Measurements from ENCODE around the gene HIVEP1.
"Not testable (repeated sequence)": the region's sequence is repeated elsewhere in the genome, so short reads cannot be mapped to it uniquely, and the experiment has no call there.

HIVEP1 gene

DNA sequence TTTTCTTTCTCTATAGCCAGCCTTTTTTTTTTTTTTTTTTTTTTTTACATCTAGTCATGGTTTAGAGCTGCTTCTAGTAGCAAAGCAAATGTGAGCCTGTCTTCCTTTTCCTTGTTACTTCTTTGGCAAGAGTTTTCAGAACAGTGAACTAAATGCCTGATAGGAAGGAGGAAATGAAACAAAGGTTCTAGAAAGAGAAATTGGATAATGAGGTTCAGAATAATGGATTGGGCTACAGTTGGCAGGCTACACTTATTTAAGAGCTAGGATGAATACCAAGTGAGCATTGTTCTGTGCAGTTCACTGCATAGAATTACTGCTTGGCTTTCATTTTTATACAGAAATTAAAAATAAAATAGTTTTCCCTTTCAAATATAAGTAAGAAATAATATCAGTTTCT lies 78.6 kb downstream of the HIVEP1 start:
- no peak for DNase-seq

- DNase-seq, result no peak
Observed at GRCh38 chr6:12092762-12093161, 80.7 kb downstream of the HIVEP1 start.

DNA sequence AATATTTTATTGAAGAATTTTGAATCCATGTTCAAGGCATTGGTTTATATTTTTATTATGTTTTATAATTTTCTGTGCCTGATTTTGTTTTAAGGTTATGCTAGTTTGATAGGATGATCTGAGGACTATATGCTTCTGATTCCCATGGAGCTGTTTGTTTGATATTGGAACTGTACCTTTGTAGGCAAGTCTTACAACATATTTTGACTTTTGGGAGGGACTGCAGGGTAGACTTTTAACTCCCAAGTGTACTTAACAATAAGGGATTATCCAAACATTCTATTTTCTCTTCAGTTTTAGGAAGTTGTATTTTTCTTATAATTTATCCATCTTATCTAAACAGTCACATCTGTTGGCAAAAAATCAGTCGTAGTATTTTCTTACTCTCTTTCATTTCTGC lies 82.6 kb downstream of the HIVEP1 start:
- no peak for DNase-seq

DNA sequence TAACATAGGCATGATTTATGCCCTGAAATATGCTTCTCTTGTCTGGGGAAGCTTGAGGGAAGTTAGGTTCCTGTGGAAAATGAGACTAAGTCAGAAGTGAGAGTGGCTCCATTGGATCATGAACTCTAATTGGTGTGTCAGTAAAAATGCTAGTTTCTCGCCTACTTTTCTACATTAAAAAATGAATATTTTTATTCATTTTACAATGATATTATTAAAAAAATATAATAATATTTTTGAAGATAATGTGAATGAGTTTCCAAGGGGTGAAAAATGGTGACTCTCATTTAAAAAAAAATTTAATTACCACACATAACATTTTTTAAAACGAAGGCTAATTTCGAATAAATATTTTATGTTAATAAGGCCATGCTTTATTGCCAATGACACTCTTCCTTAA lies 84.2 kb downstream of the HIVEP1 start:
- no peak for DNase-seq

DNA sequence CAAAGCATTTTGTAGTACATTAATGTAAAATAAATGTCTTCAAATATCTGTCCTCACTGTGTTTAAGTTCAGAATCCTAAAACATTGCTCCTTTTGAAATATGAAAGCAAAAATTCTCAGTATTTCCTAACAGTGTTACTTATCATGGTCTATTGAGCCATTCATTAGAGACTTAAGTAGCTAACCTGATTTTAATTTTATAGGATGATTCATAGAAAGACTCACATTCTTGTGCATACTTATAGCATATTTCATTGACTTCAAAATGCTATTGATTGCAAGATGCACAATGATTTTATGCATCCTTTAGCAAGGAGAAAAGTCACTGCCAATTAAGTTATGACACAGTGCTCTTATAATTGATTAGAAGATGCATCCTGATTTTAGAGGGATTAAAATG lies 85.7 kb downstream of the HIVEP1 start:
- DNase-seq, result no peak

GRCh38 chr6:12099623-12100338 lies 87.7 kb downstream of the HIVEP1 start:
- DNase-seq, result no peak

- DNase-seq, result no peak
Observed at GRCh38 chr6:12101048-12101447, 88.9 kb downstream of the HIVEP1 start.

- no peak for DNase-seq
Observed at GRCh38 chr6:12101653-12102312, 89.7 kb downstream of the HIVEP1 start.

GRCh38 chr6:12102350-12102749 lies 90.2 kb downstream of the HIVEP1 start:
- no peak for DNase-seq

- no peak for DNase-seq
Observed at GRCh38 chr6:12103158-12103557, 91.0 kb downstream of the HIVEP1 start.

- no peak for DNase-seq
Observed at GRCh38 chr6:12105271-12105670, 93.2 kb downstream of the HIVEP1 start.

- not testable (repeated sequence) for DNase-seq
Observed at GRCh38 chr6:12108376-12108775, 96.3 kb downstream of the HIVEP1 start.

GRCh38 chr6:12110523-12111362 lies 98.6 kb downstream of the HIVEP1 start:
- DNase-seq, result no peak

- DNase-seq, result no peak
Observed at GRCh38 chr6:12111363-12111670, 99.2 kb downstream of the HIVEP1 start.

DNA sequence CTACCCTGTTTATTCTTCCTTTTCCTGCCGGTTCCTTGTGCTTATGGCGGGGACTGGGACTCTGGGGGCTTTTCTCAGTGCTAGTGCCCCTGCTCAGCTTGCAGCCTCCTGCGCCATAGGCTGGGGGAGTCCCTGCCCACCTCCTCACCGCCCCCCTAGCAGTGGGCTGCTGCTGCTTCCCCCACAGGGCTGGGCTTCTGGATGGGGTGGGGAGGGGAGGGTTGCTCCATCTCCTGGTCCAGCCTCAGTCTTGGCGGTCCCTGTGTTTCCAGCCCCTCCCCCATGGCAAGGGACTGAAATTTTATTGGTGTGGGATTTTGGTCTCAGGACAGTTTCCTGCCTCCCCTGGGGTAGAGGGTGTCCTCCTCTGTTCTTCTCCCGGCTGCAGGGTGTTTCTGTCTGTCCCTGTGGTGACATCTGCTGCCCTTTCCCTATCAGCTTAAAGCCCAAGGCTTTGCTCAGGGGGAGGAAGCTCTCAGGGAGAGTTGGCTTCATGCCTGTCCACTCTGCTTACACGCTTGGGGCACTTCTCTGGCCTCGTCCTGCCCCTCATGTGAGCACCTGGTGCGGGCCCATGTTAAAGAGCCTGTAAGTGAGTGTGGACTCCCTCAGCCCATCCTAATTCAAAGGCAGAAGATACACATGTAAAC lies 100.6 kb downstream of the HIVEP1 start:
- DNase-seq, result no peak

- DNase-seq, result no peak
Observed at GRCh38 chr6:12113190-12113577, 101.1 kb downstream of the HIVEP1 start.

GRCh38 chr6:12114055-12114503 lies 102.0 kb downstream of the HIVEP1 start:
- no peak for DNase-seq

- DNase-seq, result no peak
Observed at GRCh38 chr6:12115001-12115400, 102.9 kb downstream of the HIVEP1 start.

DNA sequence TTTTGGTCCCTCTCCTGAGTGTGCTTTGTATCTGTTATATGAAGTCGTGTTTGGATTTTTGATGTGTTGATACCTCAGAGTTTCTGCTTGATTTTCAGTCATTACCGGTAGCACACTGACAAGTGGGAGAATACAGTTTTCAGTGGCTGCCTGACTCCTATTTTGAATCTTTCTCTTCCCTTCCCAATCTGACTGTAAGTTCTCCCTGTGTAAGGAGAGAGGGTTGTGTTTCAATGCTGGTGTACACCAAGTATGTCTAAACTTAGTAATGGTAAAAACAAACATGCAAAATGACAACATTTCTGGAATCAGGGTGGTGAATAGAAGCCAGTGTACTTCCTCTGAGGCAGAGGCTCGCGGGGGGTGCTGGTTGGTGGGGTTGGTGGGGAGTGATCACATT lies 103.4 kb downstream of the HIVEP1 start:
- no peak for DNase-seq

GRCh38 chr6:12116264-12116800 lies 104.2 kb downstream of the HIVEP1 start:
- no peak for DNase-seq

DNA sequence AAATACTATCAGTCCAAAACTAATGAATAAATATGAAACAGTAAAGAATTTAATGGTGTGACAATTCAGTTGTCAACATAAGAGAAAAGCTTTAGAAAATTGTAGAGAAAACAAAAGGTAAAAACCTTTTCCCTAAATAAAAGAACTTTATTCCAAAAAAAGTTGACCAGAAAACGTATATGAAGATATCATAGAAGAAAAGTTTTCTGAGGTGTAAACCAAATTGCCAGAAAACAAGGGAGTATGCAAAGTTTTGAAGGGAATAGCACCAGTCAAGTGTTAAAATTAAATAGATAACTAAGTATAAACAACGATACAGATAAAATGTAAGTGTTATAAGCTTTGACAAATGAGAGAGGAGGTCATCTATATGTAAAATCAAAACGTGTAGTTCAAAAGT lies 104.9 kb downstream of the HIVEP1 start:
- no peak for DNase-seq

- DNase-seq, result no peak
Observed at GRCh38 chr6:12118607-12119006, 106.5 kb downstream of the HIVEP1 start.

DNA sequence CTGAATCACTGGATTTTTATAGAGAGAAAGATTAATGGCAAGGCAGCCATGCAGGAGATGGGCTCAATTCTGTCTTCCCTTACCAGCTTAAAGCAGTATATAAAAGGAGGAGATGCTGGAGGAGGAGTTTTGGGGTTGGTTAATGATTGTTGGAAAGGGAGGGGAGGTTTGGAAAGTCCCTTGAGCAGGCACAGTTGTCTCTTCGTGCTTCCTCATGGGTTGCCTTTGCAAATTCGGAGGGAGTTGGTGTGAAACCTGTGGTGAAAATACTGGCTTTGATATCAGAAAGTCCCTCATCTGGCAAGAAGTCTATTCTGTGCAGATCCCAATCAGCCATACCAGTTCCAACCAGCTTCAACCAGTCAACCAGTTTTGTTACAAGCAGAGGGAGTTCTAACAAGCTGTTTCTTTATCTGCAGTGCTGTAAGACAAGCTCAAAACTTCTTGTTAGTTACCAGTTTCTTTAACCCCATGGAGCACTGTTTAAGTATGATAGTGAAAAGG lies 107.0 kb downstream of the HIVEP1 start:
- peak; percentile 16 for DNase-seq
